ENCODE measurements around the gene ABCA12.

ABCA12 gene

GRCh38 chr2:215031321-215031720, 107.1 kb downstream of the ABCA12 start:
- no peak for DNase-seq (ENCODE audit: low read depth, low spot score)
- no peak for TF ChIP-seq CTCF (IDR thresholded peaks at IDR 0.05; ENCODE audit: low read depth, low read length)
- H3K4me3 ChIP-seq (ENCODE audit: low read depth, low read length), result no peak overlapping the region
- in situ Hi-C loops (cut with HindIII; ENCODE audit: low sequenced_read_pairs), result no loop called here

DNA sequence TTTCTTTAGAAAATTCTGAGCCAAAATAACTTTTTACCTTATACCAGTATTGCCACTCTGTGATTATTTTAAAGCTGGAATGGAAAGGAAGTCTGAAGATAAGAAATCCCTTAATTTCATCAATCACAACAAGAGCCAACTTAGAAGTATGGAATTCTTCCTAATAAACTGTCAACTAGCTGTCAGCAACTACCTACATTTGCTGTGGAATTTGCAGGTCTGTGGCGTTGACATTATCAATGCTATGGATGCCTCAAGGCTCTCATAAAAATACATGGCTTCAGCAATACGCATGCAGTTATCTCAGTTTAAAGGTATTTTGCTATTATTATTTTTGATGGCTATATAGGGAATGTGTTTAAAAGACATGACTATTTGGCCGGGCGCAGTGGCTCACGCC, 108.5 kb downstream of the ABCA12 start:
- no peak for DNase-seq (ENCODE audit: low read depth, low spot score)
- in situ Hi-C loops (cut with HindIII; ENCODE audit: low sequenced_read_pairs), result no loop called here
- no peak for TF ChIP-seq CTCF (IDR thresholded peaks at IDR 0.05; ENCODE audit: low read depth, low read length)
- no peak overlapping the region for H3K4me3 ChIP-seq (ENCODE audit: low read depth, low read length)

GRCh38 chr2:215028231-215028630, 110.2 kb downstream of the ABCA12 start:
- no peak for TF ChIP-seq CTCF (IDR thresholded peaks at IDR 0.05; ENCODE audit: low read depth, low read length)
- DNase-seq (ENCODE audit: low read depth, low spot score), result peak; percentile 80
- in situ Hi-C loops (cut with HindIII; ENCODE audit: low sequenced_read_pairs), result no loop called here
- H3K4me3 ChIP-seq (ENCODE audit: low read depth, low read length), result no peak overlapping the region

- TF ChIP-seq CTCF (IDR thresholded peaks at IDR 0.05; ENCODE audit: low read depth, low read length), result no peak
- in situ Hi-C loops (cut with HindIII; ENCODE audit: low sequenced_read_pairs), result no loop called here
- DNase-seq (ENCODE audit: low read depth, low spot score), result no peak
- H3K4me3 ChIP-seq (ENCODE audit: low read depth, low read length), result no peak overlapping the region
Measured at GRCh38 chr2:215027779-215028178, 110.6 kb downstream of the ABCA12 start.

DNA sequence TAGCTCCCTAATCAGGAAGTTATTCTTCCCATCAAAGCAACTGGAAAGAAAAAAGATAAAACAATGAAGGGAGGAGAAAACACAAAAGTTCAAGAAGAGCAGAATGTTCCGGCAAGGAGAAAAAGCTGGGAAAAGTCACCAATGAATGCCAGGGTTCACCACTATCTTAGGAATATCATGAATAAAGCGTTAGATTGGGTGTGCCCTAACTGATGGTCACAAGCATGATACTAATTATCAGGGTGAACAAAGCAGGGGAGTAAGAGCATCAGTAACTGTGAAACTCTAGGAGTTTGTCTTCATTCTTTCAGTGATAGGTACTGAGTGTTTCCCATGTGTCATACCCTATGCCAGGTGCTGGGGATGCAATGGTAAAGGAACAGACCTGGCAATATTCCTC, 115.5 kb downstream of the ABCA12 start:
- H3K4me3 ChIP-seq (ENCODE audit: low read depth, low read length), result no peak overlapping the region
- in situ Hi-C loops (cut with HindIII; ENCODE audit: low sequenced_read_pairs), result no loop called here
- TF ChIP-seq CTCF (IDR thresholded peaks at IDR 0.05; ENCODE audit: low read depth, low read length), result no peak
- no peak for DNase-seq (ENCODE audit: low read depth, low spot score)

GRCh38 chr2:215022418-215022817, 116.0 kb downstream of the ABCA12 start:
- peak; percentile 77 for DNase-seq (ENCODE audit: low read depth, low spot score)
- H3K4me3 ChIP-seq (ENCODE audit: low read depth, low read length), result no peak overlapping the region
- in situ Hi-C loops (cut with HindIII; ENCODE audit: low sequenced_read_pairs), result no loop called here
- no peak for TF ChIP-seq CTCF (IDR thresholded peaks at IDR 0.05; ENCODE audit: low read depth, low read length)

DNA sequence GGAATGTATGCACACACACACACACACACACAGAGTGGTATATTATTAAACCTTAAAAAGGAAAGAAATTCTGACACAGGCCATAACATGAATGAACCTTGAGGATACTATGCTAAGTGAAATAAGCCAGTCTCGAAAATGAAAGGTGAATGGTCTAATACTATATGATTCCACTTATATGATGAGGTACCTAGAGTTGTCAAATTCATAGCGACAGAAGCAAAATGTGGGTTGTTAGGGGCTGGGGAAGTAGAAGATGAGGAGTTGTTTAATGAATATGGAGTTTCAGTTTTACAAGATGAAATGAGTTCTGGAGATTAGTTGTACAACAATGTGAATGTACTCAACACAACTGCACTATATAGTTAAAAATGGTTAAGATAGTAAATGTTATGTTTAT, 118.1 kb downstream of the ABCA12 start:
- no peak for TF ChIP-seq CTCF (IDR thresholded peaks at IDR 0.05; ENCODE audit: low read depth, low read length)
- in situ Hi-C loops (cut with HindIII; ENCODE audit: low sequenced_read_pairs), result no loop called here
- no peak for DNase-seq (ENCODE audit: low read depth, low spot score)
- no peak overlapping the region for H3K4me3 ChIP-seq (ENCODE audit: low read depth, low read length)
